ENCODE data around the gene PLA2G6. TPM values are rescaled to one million over a fixed set of nuclear protein-coding genes. Genes with fewer than 3 reads are reported as not detected.

PLA2G6 gene
- total and polyA plus RNA-seq, 2 of the 13 experiments (the other 11 are each of a cell fraction or from before 2014, with no cell fraction given): 4.8 to 11.5 TPM

- TF ChIP-seq, protein P1, sequence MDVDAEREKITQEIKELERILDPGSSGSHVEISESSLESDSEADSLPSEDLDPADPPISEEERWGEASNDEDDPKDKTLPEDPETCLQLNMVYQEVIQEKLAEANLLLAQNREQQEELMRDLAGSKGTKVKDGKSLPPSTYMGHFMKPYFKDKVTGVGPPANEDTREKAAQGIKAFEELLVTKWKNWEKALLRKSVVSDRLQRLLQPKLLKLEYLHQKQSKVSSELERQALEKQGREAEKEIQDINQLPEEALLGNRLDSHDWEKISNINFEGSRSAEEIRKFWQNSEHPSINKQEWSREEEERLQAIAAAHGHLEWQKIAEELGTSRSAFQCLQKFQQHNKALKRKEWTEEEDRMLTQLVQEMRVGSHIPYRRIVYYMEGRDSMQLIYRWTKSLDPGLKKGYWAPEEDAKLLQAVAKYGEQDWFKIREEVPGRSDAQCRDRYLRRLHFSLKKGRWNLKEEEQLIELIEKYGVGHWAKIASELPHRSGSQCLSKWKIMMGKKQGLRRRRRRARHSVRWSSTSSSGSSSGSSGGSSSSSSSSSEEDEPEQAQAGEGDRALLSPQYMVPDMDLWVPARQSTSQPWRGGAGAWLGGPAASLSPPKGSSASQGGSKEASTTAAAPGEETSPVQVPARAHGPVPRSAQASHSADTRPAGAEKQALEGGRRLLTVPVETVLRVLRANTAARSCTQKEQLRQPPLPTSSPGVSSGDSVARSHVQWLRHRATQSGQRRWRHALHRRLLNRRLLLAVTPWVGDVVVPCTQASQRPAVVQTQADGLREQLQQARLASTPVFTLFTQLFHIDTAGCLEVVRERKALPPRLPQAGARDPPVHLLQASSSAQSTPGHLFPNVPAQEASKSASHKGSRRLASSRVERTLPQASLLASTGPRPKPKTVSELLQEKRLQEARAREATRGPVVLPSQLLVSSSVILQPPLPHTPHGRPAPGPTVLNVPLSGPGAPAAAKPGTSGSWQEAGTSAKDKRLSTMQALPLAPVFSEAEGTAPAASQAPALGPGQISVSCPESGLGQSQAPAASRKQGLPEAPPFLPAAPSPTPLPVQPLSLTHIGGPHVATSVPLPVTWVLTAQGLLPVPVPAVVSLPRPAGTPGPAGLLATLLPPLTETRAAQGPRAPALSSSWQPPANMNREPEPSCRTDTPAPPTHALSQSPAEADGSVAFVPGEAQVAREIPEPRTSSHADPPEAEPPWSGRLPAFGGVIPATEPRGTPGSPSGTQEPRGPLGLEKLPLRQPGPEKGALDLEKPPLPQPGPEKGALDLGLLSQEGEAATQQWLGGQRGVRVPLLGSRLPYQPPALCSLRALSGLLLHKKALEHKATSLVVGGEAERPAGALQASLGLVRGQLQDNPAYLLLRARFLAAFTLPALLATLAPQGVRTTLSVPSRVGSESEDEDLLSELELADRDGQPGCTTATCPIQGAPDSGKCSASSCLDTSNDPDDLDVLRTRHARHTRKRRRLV (CRISPR knock-in tag; IDR thresholded peaks at IDR 0.05): no peak
- TF ChIP-seq, protein P2, sequence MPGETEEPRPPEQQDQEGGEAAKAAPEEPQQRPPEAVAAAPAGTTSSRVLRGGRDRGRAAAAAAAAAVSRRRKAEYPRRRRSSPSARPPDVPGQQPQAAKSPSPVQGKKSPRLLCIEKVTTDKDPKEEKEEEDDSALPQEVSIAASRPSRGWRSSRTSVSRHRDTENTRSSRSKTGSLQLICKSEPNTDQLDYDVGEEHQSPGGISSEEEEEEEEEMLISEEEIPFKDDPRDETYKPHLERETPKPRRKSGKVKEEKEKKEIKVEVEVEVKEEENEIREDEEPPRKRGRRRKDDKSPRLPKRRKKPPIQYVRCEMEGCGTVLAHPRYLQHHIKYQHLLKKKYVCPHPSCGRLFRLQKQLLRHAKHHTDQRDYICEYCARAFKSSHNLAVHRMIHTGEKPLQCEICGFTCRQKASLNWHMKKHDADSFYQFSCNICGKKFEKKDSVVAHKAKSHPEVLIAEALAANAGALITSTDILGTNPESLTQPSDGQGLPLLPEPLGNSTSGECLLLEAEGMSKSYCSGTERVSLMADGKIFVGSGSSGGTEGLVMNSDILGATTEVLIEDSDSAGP (CRISPR knock-in tag; IDR thresholded peaks at IDR 0.05; ENCODE audit: borderline replicate concordance): peak; percentile 64; the same call in 1 of the 2 replicates
- TF ChIP-seq NFYB (CRISPR knock-in tag; IDR thresholded peaks at IDR 0.05) (no peak), SOX6 (IDR thresholded peaks at IDR 0.05) (no peak), SOX6 (CRISPR knock-in tag; IDR thresholded peaks at IDR 0.05) (peak; percentile 40; the same call in 1 of the 2 replicates), ZNF775 (CRISPR knock-in tag; IDR thresholded peaks at IDR 0.05; ENCODE audit: borderline replicate concordance) (no peak), SRSF4 (IDR thresholded peaks at IDR 0.05; ENCODE audit: low read depth, low read length, poor library complexity, severe bottlenecking) (no peak), ATF7-NPFF (CRISPR knock-in tag; IDR thresholded peaks at IDR 0.05; ENCODE audit: low read depth) (no peak; the same call in 1 of the 2 replicates), ZZZ3 (CRISPR knock-in tag; IDR thresholded peaks at IDR 0.05; ENCODE audit: borderline replicate concordance) (no peak), NR2C2 (CRISPR knock-in tag; IDR thresholded peaks at IDR 0.05; ENCODE audit: borderline replicate concordance) (peak; percentile 79), ZNF225 (CRISPR knock-in tag; IDR thresholded peaks at IDR 0.05) (no peak), DPF2 (CRISPR knock-in tag; IDR thresholded peaks at IDR 0.05; ENCODE audit: borderline replicate concordance, low read depth) (no peak), SCMH1 (CRISPR knock-in tag; IDR thresholded peaks at IDR 0.05; ENCODE audit: borderline replicate concordance) (no peak), SIX4 (CRISPR knock-in tag; IDR thresholded peaks at IDR 0.05) (no peak), RNF2 (conservative IDR thresholded peaks at IDR 0.05; ENCODE audit: low read depth) (no peak), MTF2 (CRISPR knock-in tag; IDR thresholded peaks at IDR 0.05; ENCODE audit: borderline replicate concordance) (no peak), SMAD3 (CRISPR knock-in tag; IDR thresholded peaks at IDR 0.05) (no peak), SP4 (CRISPR knock-in tag; IDR thresholded peaks at IDR 0.05) (no peak), CBX1 (IDR thresholded peaks at IDR 0.05; ENCODE audit: low read depth) (no peak), ZNF296 (CRISPR knock-in tag; conservative IDR thresholded peaks at IDR 0.05) (no peak), ZNF549 (CRISPR knock-in tag; IDR thresholded peaks at IDR 0.05) (no peak), ZNF800 (CRISPR knock-in tag; IDR thresholded peaks at IDR 0.05) (no peak)
Observed at GRCh38 chr22:38107692-38108515, 73.7 kb downstream of the PLA2G6 start (continued).
